GM12892 (cell line): ENCODE measurements around the gene SV2C.

Source experiments
- POLR2A ChIP-seq: IDR thresholded peaks from 2 replicates; pipeline ENCODE4 v1.6.1; 2011; ENCODE audit warnings: low read depth, low read length, control low read depth
- POLR2AphosphoS5 ChIP-seq: IDR thresholded peaks from 2 replicates; pipeline ENCODE4 v1.6.1; 2011; ENCODE audit warnings: low read depth, low read length, control low read depth

- no peak for TF ChIP-seq POLR2A
- no peak for TF ChIP-seq POLR2AphosphoS5
Observed at GRCh38 chr5:76204713-76205112, 121.5 kb downstream of the SV2C start.
